Measurements from ENCODE around the gene HEATR1. TPM values are rescaled to one million over a fixed set of nuclear protein-coding genes. Genes with fewer than 3 reads are reported as not detected.

The HEATR1 gene
- 19.4 to 29.0 TPM (median 26.8 TPM) in 5 replicates for total RNA-seq (2022; extraction: Qiagen RNA extraction; ENCODE audit: low read depth)

GRCh38 chr1:236603991-236604904 lies at the start of gene HEATR1:
Gene HEATR1, minus strand, starts transcription at chr1:236604516. Its CDS starts 421 bp downstream, at chr1:236604095.

GRCh38 chr1:236523704-236524141 lies 80.6 kb downstream of the HEATR1 start, which contains the start of gene LGALS8:
Gene LGALS8, plus strand, starts transcription at chr1:236523982. Its CDS starts 2,089 bp downstream, at chr1:236526071.

Other genes with a start within 250 kb of the HEATR1 start
- gene EDARADD, start 210.2 kb downstream of the HEATR1 start, total RNA-seq (2022; extraction: Qiagen RNA extraction; ENCODE audit: low read depth) = 3.0 to 4.3 TPM (median 3.4 TPM) in 5 replicates
- gene LGALS8, start 80.5 kb downstream of the HEATR1 start, total RNA-seq (2022; extraction: Qiagen RNA extraction; ENCODE audit: low read depth) = 33.5 to 52.9 TPM (median 37.0 TPM) in 5 replicates
- 0.02 to 0.07 TPM in 2 of 5 replicates, not detected in the others for gene ACTN2, start 82.0 kb upstream of the HEATR1 start, total RNA-seq (2022; extraction: Qiagen RNA extraction; ENCODE audit: low read depth)
- gene MTR, start 190.8 kb upstream of the HEATR1 start, total RNA-seq (2022; extraction: Qiagen RNA extraction; ENCODE audit: low read depth) = 3.9 to 7.8 TPM (median 6.4 TPM) in 5 replicates

Data from A549 treated with RU486 at 1 μM for 4 hours (cell line).